ENCODE data around the gene PTPRZ1.

Gene PTPRZ1

GRCh38 chr7:122092964-122093797 is 220.2 kb downstream of the PTPRZ1 start:
- no peaks in the 10 kb centered on the region for H3K9me3 ChIP-seq (ENCODE audit: control insufficient read depth in 1 of 2, low read length in 2 of 2)
- no peaks in the 10 kb centered on the region for H3K36me3 ChIP-seq (ENCODE audit: control insufficient read depth in 1 of 2, insufficient read depth in 2 of 2, low read length in 2 of 2)
- no peaks in the 10 kb centered on the region for H3K4me1 ChIP-seq (ENCODE audit: control insufficient read depth in 1 of 2, insufficient read depth in 2 of 2, low read length in 2 of 2)
- no peaks in the 10 kb centered on the region for H3K27me3 ChIP-seq (ENCODE audit: control insufficient read depth in 1 of 2, insufficient read depth in 2 of 2, low read length in 2 of 2)
- H3K4me3 ChIP-seq (ENCODE audit: low read depth in 1 of 2, low read length in 2 of 2) = no peak overlapping the region
- no peak overlapping the region for H3K27ac ChIP-seq (ENCODE audit: low read depth, low read length)
- H3K9ac ChIP-seq (ENCODE audit: low read depth in 1 of 2, low read length in 2 of 2) = no peak overlapping the region

- Histone ChIP-seq H3K9me3 (ENCODE audit: control insufficient read depth in 1 of 2, low read length in 2 of 2) (no peaks in the 10 kb centered on the region), H3K4me1 (ENCODE audit: control insufficient read depth in 1 of 2, insufficient read depth in 2 of 2, low read length in 2 of 2) (no peaks in the 10 kb centered on the region), H3K27ac (ENCODE audit: low read depth, low read length) (no peak overlapping the region), H3K9ac (ENCODE audit: low read depth in 1 of 2, low read length in 2 of 2) (no peak overlapping the region), H3K4me3 (ENCODE audit: low read depth in 1 of 2, low read length in 2 of 2) (no peak overlapping the region), H3K36me3 (ENCODE audit: control insufficient read depth in 1 of 2, insufficient read depth in 2 of 2, low read length in 2 of 2) (no peaks in the 10 kb centered on the region), H3K27me3 (ENCODE audit: control insufficient read depth in 1 of 2, insufficient read depth in 2 of 2, low read length in 2 of 2) (no peaks in the 10 kb centered on the region)
Observed at GRCh38 chr7:122094549-122094948, 221.6 kb downstream of the PTPRZ1 start.

GRCh38 chr7:122095642-122096041 is 222.7 kb downstream of the PTPRZ1 start:
- no peaks in the 10 kb centered on the region for H3K36me3 ChIP-seq (ENCODE audit: control insufficient read depth in 1 of 2, insufficient read depth in 2 of 2, low read length in 2 of 2)
- H3K27me3 ChIP-seq (ENCODE audit: control insufficient read depth in 1 of 2, insufficient read depth in 2 of 2, low read length in 2 of 2) = no peaks in the 10 kb centered on the region
- no peak overlapping the region for H3K27ac ChIP-seq (ENCODE audit: low read depth, low read length)
- no peaks in the 10 kb centered on the region for H3K4me1 ChIP-seq (ENCODE audit: control insufficient read depth in 1 of 2, insufficient read depth in 2 of 2, low read length in 2 of 2)
- H3K9me3 ChIP-seq (ENCODE audit: control insufficient read depth in 1 of 2, low read length in 2 of 2) = no peaks in the 10 kb centered on the region
- H3K9ac ChIP-seq (ENCODE audit: low read depth in 1 of 2, low read length in 2 of 2) = no peak overlapping the region
- no peak overlapping the region for H3K4me3 ChIP-seq (ENCODE audit: low read depth in 1 of 2, low read length in 2 of 2)

GRCh38 chr7:122100021-122100420 is 227.1 kb downstream of the PTPRZ1 start:
- no peak overlapping the region for H3K27ac ChIP-seq (ENCODE audit: low read depth, low read length)
- no peak overlapping the region for H3K9ac ChIP-seq (ENCODE audit: low read depth in 1 of 2, low read length in 2 of 2)
- peaks cover 6 to 7% of the 10 kb centered on the region in 2 donors for H3K9me3 ChIP-seq (ENCODE audit: control insufficient read depth in 1 of 2, low read length in 2 of 2)
- no peak overlapping the region for H3K4me3 ChIP-seq (ENCODE audit: low read depth in 1 of 2, low read length in 2 of 2)
- H3K27me3 ChIP-seq (ENCODE audit: control insufficient read depth in 1 of 2, insufficient read depth in 2 of 2, low read length in 2 of 2) = no peaks in the 10 kb centered on the region
- no peaks in the 10 kb centered on the region for H3K4me1 ChIP-seq (ENCODE audit: control insufficient read depth in 1 of 2, insufficient read depth in 2 of 2, low read length in 2 of 2)
- H3K36me3 ChIP-seq (ENCODE audit: control insufficient read depth in 1 of 2, insufficient read depth in 2 of 2, low read length in 2 of 2) = no peaks in the 10 kb centered on the region

GRCh38 chr7:122103064-122103463 is 230.1 kb downstream of the PTPRZ1 start:
- Histone ChIP-seq H3K27ac (ENCODE audit: low read depth, low read length) (no peak overlapping the region), H3K36me3 (ENCODE audit: control insufficient read depth in 1 of 2, insufficient read depth in 2 of 2, low read length in 2 of 2) (no peaks in the 10 kb centered on the region), H3K27me3 (ENCODE audit: control insufficient read depth in 1 of 2, insufficient read depth in 2 of 2, low read length in 2 of 2) (no peaks in the 10 kb centered on the region), H3K4me1 (ENCODE audit: control insufficient read depth in 1 of 2, insufficient read depth in 2 of 2, low read length in 2 of 2) (no peaks in the 10 kb centered on the region), H3K9me3 (ENCODE audit: control insufficient read depth in 1 of 2, low read length in 2 of 2) (peaks cover 6 to 7% of the 10 kb centered on the region in 2 donors), H3K9ac (ENCODE audit: low read depth in 1 of 2, low read length in 2 of 2) (no peak overlapping the region), H3K4me3 (ENCODE audit: low read depth in 1 of 2, low read length in 2 of 2) (no peak overlapping the region)
